Spleen (tissue), 7 donors: ENCODE data around the gene MYORG.
"Not testable (repeated sequence)": the region's sequence is repeated elsewhere in the genome, so short reads cannot be mapped to it uniquely, and the experiment has no call there.

Experiments
- POLR2A ChIP-seq, 3 donors: fragments of 450-650 bp; IDR thresholded peaks; one replicate each; pipeline ENCODE4 v1.5.1; 2017; ENCODE audit warnings: antibody characterized with exemption in 3 of 3, mild to moderate bottlenecking in 1 of 3
- TF ChIP-seq, protein P1 (sequence below), 11 experiments: fragments of 200-600 bp in 7 of 11; fragments of 450-650 bp in 4 of 11; sonication (generic) in 4 of 11; IDR thresholded peaks in 8 of 11; conservative IDR thresholded peaks in 3 of 11; 1 replicate in 7 of 11; 2 replicates in 4 of 11; pipeline versions ENCODE4 v1.4.0 to v1.8.0; 2016 to 2021; ENCODE audit warnings: antibody characterized with exemption in 11 of 11, inconsistent platforms in 4 of 11, mild to moderate bottlenecking in 1 of 11
- donor health status: DM: no; HTN: no; CAD: no; lungs with moderate emphysema.
- donor health status: DM: no; HTN: no; CAD: no.
- donor health status: DM: no; HTN: no; CAD: no.

GRCh38 chr9:34352122-34352652 is 24.5 kb downstream of the MYORG start:
- not testable (repeated sequence) for TF ChIP-seq POLR2A (IDR thresholded peaks at IDR 0.05)
- TF ChIP-seq, protein P1, sequence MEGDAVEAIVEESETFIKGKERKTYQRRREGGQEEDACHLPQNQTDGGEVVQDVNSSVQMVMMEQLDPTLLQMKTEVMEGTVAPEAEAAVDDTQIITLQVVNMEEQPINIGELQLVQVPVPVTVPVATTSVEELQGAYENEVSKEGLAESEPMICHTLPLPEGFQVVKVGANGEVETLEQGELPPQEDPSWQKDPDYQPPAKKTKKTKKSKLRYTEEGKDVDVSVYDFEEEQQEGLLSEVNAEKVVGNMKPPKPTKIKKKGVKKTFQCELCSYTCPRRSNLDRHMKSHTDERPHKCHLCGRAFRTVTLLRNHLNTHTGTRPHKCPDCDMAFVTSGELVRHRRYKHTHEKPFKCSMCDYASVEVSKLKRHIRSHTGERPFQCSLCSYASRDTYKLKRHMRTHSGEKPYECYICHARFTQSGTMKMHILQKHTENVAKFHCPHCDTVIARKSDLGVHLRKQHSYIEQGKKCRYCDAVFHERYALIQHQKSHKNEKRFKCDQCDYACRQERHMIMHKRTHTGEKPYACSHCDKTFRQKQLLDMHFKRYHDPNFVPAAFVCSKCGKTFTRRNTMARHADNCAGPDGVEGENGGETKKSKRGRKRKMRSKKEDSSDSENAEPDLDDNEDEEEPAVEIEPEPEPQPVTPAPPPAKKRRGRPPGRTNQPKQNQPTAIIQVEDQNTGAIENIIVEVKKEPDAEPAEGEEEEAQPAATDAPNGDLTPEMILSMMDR (IDR thresholded peaks at IDR 0.05 in 8 of 11, conservative IDR thresholded peaks at IDR 0.05 in 3 of 11) = not testable (repeated sequence)
